Panc1 (cell line): Measurements from ENCODE around the gene LIN7B. TPM values are rescaled to one million over a fixed set of nuclear protein-coding genes. Genes with fewer than 3 reads are reported as not detected.
"Not testable (repeated sequence)": the region's sequence is repeated elsewhere in the genome, so short reads cannot be mapped to it uniquely, and the experiment has no call there.

Experiments
- ATAC-seq: fragments of 200-7000 bp; cut with Tn5 transposase; 2 replicates; pipeline ENCODE4 v1.9.1; 2020; ENCODE audit warnings: mild to moderate bottlenecking, moderate library complexity
- BruUV-seq: library from RNA; stranded (reverse); fragments of 400-500 nt; replicated peaks from 2 replicates; lab custom pipeline; 2021; lab: Mats Ljungman, UMichigan
- CTCF ChIA-PET: fragments of 300-600 bp; sonication (Branson Sonifier 250); formaldehyde crosslinking; loops from one replicate; lab custom pipeline; 2022; ENCODE audit warnings: antibody characterized with exemption; lab: Charles Lee
- POLR2A ChIA-PET: fragments of 300-600 bp; sonication (Branson Sonifier 250); formaldehyde crosslinking; loops from one replicate; lab custom pipeline; 2022; ENCODE audit warnings: antibody characterized with exemption; lab: Charles Lee
- DNase-seq: peaks from one replicate; pipeline ENCODE4 v3.0.0-alpha.2; 2010; ENCODE audit warnings: low read depth, low spot score
- H3K27ac ChIP-seq: 2 replicates; pipeline ENCODE4 v1.5.1; 2011; ENCODE audit warnings: mild to moderate bottlenecking, low read length, inconsistent platforms
- H3K27me3 ChIP-seq: fragments of 200-500 bp; sonication (Bioruptor generic); 2 replicates; pipeline ENCODE4 v1.6.0; 2014; ENCODE audit warnings: low read length, inconsistent platforms; ENCODE audit not compliant: control insufficient read depth, insufficient read depth
- H3K36me3 ChIP-seq: fragments of 200-500 bp; sonication (Bioruptor generic); 2 replicates; pipeline ENCODE4 v1.5.1; 2014; ENCODE audit warnings: inconsistent platforms, mild to moderate bottlenecking, low read length, moderate library complexity; ENCODE audit not compliant: control insufficient read depth, insufficient read depth
- H3K4me1 ChIP-seq: 2 replicates; pipeline ENCODE4 v1.5.1; 2011; ENCODE audit warnings: inconsistent platforms, mild to moderate bottlenecking, low read length, moderate library complexity; ENCODE audit not compliant: control insufficient read depth, insufficient read depth
- H3K4me3 ChIP-seq, 2 experiments: 2 replicates each; pipeline ENCODE4 v1.5.1; 2011 to 2012; ENCODE audit warnings: low read depth in 2 of 2, low read length in 2 of 2, mild to moderate bottlenecking in 2 of 2, inconsistent platforms in 1 of 2, moderate library complexity in 1 of 2
- H3K9me3 ChIP-seq: fragments of 200-500 bp; sonication (Bioruptor generic); 2 replicates; pipeline ENCODE4 v1.5.1; 2014; ENCODE audit warnings: low read depth, mild to moderate bottlenecking, inconsistent platforms, low read length, moderate library complexity; ENCODE audit not compliant: control insufficient read depth, insufficient read depth
- CTCF ChIP-seq: fragments of 450-650 bp; IDR thresholded peaks from 2 replicates; pipeline ENCODE4 v1.5.1; 2017; ENCODE audit warnings: mild to moderate bottlenecking
- POLR2AphosphoS5 ChIP-seq: IDR thresholded peaks from 2 replicates; pipeline ENCODE4 v1.6.1; 2012; ENCODE audit warnings: mild to moderate bottlenecking, low read depth, low read length, moderate library complexity
- REST ChIP-seq, 2 experiments: IDR thresholded peaks; 2 replicates each; pipeline ENCODE4 v1.6.1; 2011 to 2012; ENCODE audit warnings: low read depth in 2 of 2, control low read depth in 1 of 2, low read length in 1 of 2, mild to moderate bottlenecking in 1 of 2, moderate library complexity in 1 of 2; ENCODE audit not compliant: insufficient read depth in 1 of 2
- SIN3A ChIP-seq: IDR thresholded peaks from 2 replicates; pipeline ENCODE4 v1.6.1; 2012; ENCODE audit warnings: low read depth, mild to moderate bottlenecking, low read length, moderate library complexity, borderline replicate concordance; ENCODE audit not compliant: insufficient read depth
- TCF7L2 ChIP-seq: IDR thresholded peaks from 2 replicates; pipeline ENCODE4 v1.6.1; 2011; ENCODE audit warnings: mild to moderate bottlenecking, low read depth, low read length, inconsistent platforms
- in situ Hi-C: cut with HindIII; loops from 2 replicates; pipeline ENCODE4 v1.10.0; 2016; ENCODE audit warnings: low sequenced_read_pairs, low pct_unique_long_range_greater_than_20kb
- intact Hi-C: fragments of 100-400 bp; cut with micrococcal nuclease; formaldehyde crosslinking; loops from one replicate; pipeline ENCODE4 v1.10.0; 2022; ENCODE audit not compliant: unreplicated experiment
- total RNA-seq: library from RNA; stranded (reverse); gene quantifications from one replicate; pipeline ENCODE4 v1.2.1, GENCODE V29; 2021; ENCODE audit not compliant: unreplicated experiment

LIN7B gene
- total RNA-seq, 1 experiment from 2014 or later: 6.4 TPM

GRCh38 chr19:49120868-49121267 is 6.7 kb downstream of the LIN7B start:
- ATAC-seq (no peak), DNase-seq (no peak)
- no peak overlapping the region for H3K27ac ChIP-seq
- no peaks in the 10 kb centered on the region for H3K27me3 ChIP-seq
- in situ Hi-C loops: no loop called here
- H3K36me3 ChIP-seq: no peaks in the 10 kb centered on the region
- no peak for TF ChIP-seq SIN3A
- no peak for TF ChIP-seq REST (IDR thresholded peaks at IDR 0.05; ENCODE audit: insufficient read depth in 1 of 2, low read depth in 2 of 2, low read length in 1 of 2)
- no peak for TF ChIP-seq TCF7L2
- TF ChIP-seq CTCF: no peak
- TF ChIP-seq POLR2AphosphoS5: no peak
- BruUV-seq: no TSS peak
- no peaks in the 10 kb centered on the region for H3K9me3 ChIP-seq
- H3K4me3 ChIP-seq: no peak overlapping the region
- CTCF ChIA-PET: no interaction called here
- POLR2A ChIA-PET: no interaction called here
- intact Hi-C loops: no loop called here
- H3K4me1 ChIP-seq: peaks cover 7% of the 10 kb centered on the region

- H3K36me3 ChIP-seq, POLR2A ChIA-PET, H3K4me3 ChIP-seq, BruUV-seq, H3K27me3 ChIP-seq, H3K27ac ChIP-seq, in situ Hi-C loops, DNase-seq, CTCF ChIA-PET, H3K4me1 ChIP-seq, intact Hi-C loops, ATAC-seq, H3K9me3 ChIP-seq: not testable (repeated sequence)
Observed at GRCh38 chr19:49121841-49122240, 7.7 kb downstream of the LIN7B start.

- not testable (repeated sequence) for BruUV-seq
Observed at GRCh38 chr19:49123285-49123684, 9.1 kb downstream of the LIN7B start.

More at GRCh38 chr19:49123285-49123684, 9.1 kb downstream of the LIN7B start:
- CTCF ChIA-PET, intact Hi-C loops, ATAC-seq, H3K4me1 ChIP-seq, H3K4me3 ChIP-seq, H3K27ac ChIP-seq, H3K36me3 ChIP-seq, H3K9me3 ChIP-seq, POLR2A ChIA-PET, DNase-seq, H3K27me3 ChIP-seq, in situ Hi-C loops: not testable (repeated sequence)
